Fibroblast of lung (primary cell): ENCODE results near the gene OR6C76. TPM values are rescaled to one million over a fixed set of nuclear protein-coding genes. Genes with fewer than 3 reads are reported as not detected.

ENCODE experiments used
- DNase-seq, 2 donors: peaks; one replicate each; pipeline versions ENCODE4 v3.0.0 to v3.0.0-alpha.2; 2010; ENCODE audit warnings: low read depth in 2 of 2
- H2AFZ ChIP-seq: 2 replicates; pipeline ENCODE4 v1.5.1; 2012; ENCODE audit warnings: low read length, control low read depth, inconsistent platforms
- H3K27ac ChIP-seq: 2 replicates; pipeline ENCODE4 v1.5.1; 2011; ENCODE audit warnings: low read length, control low read depth; ENCODE audit not compliant: insufficient read depth
- H3K27me3 ChIP-seq: 2 replicates; pipeline ENCODE4 v1.5.1; 2011; ENCODE audit warnings: mild to moderate bottlenecking, low read length; ENCODE audit not compliant: control insufficient read depth, insufficient read depth
- H3K36me3 ChIP-seq: 2 replicates; pipeline ENCODE4 v1.5.1; 2011; ENCODE audit warnings: low read length; ENCODE audit not compliant: control insufficient read depth, insufficient read depth
- H3K4me1 ChIP-seq: 2 replicates; pipeline ENCODE4 v1.5.1; 2011; ENCODE audit warnings: low read length; ENCODE audit not compliant: control insufficient read depth, insufficient read depth; ENCODE audit errors: extremely low read depth
- H3K4me2 ChIP-seq: 2 replicates; pipeline ENCODE4 v1.5.1; 2011; ENCODE audit warnings: low read length, control low read depth; ENCODE audit not compliant: insufficient read depth; ENCODE audit errors: extremely low read depth
- H3K4me3 ChIP-seq, 4 experiments: fragments of 200-600 bp in 1 of 4; sonication (generic) in 1 of 4; replicated peaks in 1 of 4; 2 replicates each; pipeline ENCODE4 v1.5.1; 2011 to 2016; ENCODE audit warnings: low read length in 4 of 4, low read depth in 3 of 4, mild to moderate bottlenecking in 3 of 4, control low read depth in 2 of 4, inconsistent platforms in 1 of 4, mixed read lengths in 1 of 4; ENCODE audit not compliant: insufficient read depth in 1 of 4; ENCODE audit errors: control extremely low read depth in 1 of 4
- H3K79me2 ChIP-seq: 2 replicates; pipeline ENCODE4 v1.5.1; 2012; ENCODE audit warnings: mild to moderate bottlenecking, low read length, inconsistent platforms; ENCODE audit not compliant: control insufficient read depth, insufficient read depth
- H3K9ac ChIP-seq: 2 replicates; pipeline ENCODE4 v1.5.1; 2011; ENCODE audit warnings: mild to moderate bottlenecking, low read length, control low read depth; ENCODE audit not compliant: insufficient read depth
- H3K9me3 ChIP-seq: 2 replicates; pipeline ENCODE4 v1.5.1; 2012; ENCODE audit warnings: low read depth, low read length; ENCODE audit not compliant: control insufficient read depth, insufficient read depth
- H4K20me1 ChIP-seq: 2 replicates; pipeline ENCODE4 v1.5.1; 2011; ENCODE audit warnings: low read length; ENCODE audit not compliant: control insufficient read depth, insufficient read depth; ENCODE audit errors: extremely low read depth
- CTCF ChIP-seq, 2 donors: IDR thresholded peaks in 1 of 2; conservative IDR thresholded peaks in 1 of 2; 1 replicate in 1 of 2; 2 replicates in 1 of 2; pipeline ENCODE4 v1.5.1; 2011 to 2012; ENCODE audit warnings: low read length in 2 of 2, control low read depth in 1 of 2, inconsistent platforms in 1 of 2, low read depth in 1 of 2, mild to moderate bottlenecking in 1 of 2
- EZH2 ChIP-seq: IDR thresholded peaks from 2 replicates; pipeline ENCODE4 v1.5.1; 2012; ENCODE audit warnings: low read length, control low read depth, mild to moderate bottlenecking; ENCODE audit errors: missing control alignments
- polyA plus RNA-seq, 2 donors: library from polyadenylated mRNA; depleted of rRNA in 1 of 2; stranded (reverse) in 1 of 2; unstranded in 1 of 2; fragments of >200 nt; gene quantifications; 2 replicates each; pipeline ENCODE4 v1.2.1, GENCODE V29; 2011 to 2012; ENCODE audit warnings: missing spikeins in 1 of 2
- total RNA-seq: library from RNA; depleted of rRNA; stranded (reverse); fragments of >200 nt; gene quantifications from 2 replicates; pipeline ENCODE4 v1.2.1, GENCODE V29; 2014

Gene OR6C76
- total and polyA plus RNA-seq, 2 donors (not counting 1 experiment from before 2014, with no cell fraction given) = not detected

DNA sequence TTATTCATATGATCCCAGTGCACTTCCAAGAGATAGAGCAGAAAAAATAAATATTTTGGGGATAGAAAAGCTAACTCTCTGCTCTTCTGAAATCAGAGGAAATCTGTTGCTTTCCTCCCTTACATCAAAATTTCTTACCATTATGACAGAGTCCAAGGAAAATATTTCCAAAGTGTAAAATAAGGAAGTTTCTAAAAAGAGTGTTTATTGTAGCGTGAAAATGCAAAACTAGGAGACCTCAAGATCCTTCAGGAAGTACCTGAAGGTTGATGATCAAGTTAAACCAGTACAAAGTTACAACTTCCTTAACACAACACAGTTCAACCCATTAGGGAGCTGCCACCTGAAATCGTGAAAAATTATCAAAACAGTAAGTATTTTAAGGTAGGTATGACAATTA is 17.7 kb downstream of the OR6C76 start, which contains the start of gene OR6C2:
OR6C2 (plus strand) TSS at position 301 of the 400 bp plus-strand sequence. CDS start 8,138 bp downstream, outside the sequence.
- DNase-seq = no peak
- H3K9me3 ChIP-seq = no peaks in the 10 kb centered on the region

GRCh38 chr12:55445357-55445756 is 19.3 kb downstream of the OR6C76 start:
- no peaks in the 10 kb centered on the region for H3K79me2 ChIP-seq
- no peaks in the 10 kb centered on the region for H3K27me3 ChIP-seq
- no peaks in the 10 kb centered on the region for H3K9me3 ChIP-seq
- TF ChIP-seq CTCF (conservative IDR thresholded peaks at IDR 0.05 in 1 of 2, IDR thresholded peaks at IDR 0.05 in 1 of 2; ENCODE audit: low read depth in 1 of 2, low read length in 2 of 2) (no peak), EZH2 (no peak)
- H3K4me3 ChIP-seq = no peak overlapping the region
- no peak overlapping the region for H3K4me2 ChIP-seq
- no peak overlapping the region for H2AFZ ChIP-seq
- H3K36me3 ChIP-seq = no peaks in the 10 kb centered on the region
- H3K4me1 ChIP-seq = no peaks in the 10 kb centered on the region
- H3K9ac ChIP-seq = no peak overlapping the region
- no peak for DNase-seq
- H4K20me1 ChIP-seq = no peaks in the 10 kb centered on the region
- H3K27ac ChIP-seq = no peak overlapping the region

More for the DNA sequence above, 17.7 kb downstream of the OR6C76 start, which contains the start of gene OR6C2:
- Histone ChIP-seq H3K27ac (no peak within 1 kb of the TSS), H3K4me1 (no peaks in the 10 kb centered on the region), H3K4me2 (no peak within 1 kb of the TSS), H2AFZ (no peak within 1 kb of the TSS), H3K79me2 (no peaks in the 10 kb centered on the region), H4K20me1 (no peaks in the 10 kb centered on the region), H3K4me3 (no peak within 1 kb of the TSS), H3K27me3 (no peaks in the 10 kb centered on the region), H3K9ac (no peak within 1 kb of the TSS), H3K36me3 (no peaks in the 10 kb centered on the region)
- no peak for TF ChIP-seq CTCF (conservative IDR thresholded peaks at IDR 0.05 in 1 of 2, IDR thresholded peaks at IDR 0.05 in 1 of 2; ENCODE audit: low read depth in 1 of 2, low read length in 2 of 2)
- no peak for TF ChIP-seq EZH2

DNA sequence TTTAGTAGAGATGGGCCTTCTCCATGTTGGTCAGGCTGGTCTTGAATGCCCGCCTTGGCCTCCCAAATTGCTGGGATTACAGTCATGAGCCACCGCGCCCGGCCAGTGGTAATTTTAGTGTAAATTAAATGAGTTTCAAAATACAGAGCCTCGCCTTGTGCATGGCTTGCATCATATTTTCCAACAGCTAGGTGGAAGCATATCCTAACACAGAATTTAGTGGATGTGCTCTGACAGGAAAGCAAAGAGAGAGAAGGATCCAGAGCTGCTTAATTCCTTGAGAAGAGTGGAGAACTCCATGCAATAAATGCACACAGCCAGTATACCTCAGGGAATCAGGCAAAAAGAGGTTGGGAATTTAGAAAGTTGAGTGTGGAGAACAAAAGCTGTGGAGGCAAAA is 20.3 kb downstream of the OR6C76 start:
- Histone ChIP-seq H4K20me1 (no peaks in the 10 kb centered on the region), H3K9me3 (no peaks in the 10 kb centered on the region), H3K4me3 (no peak overlapping the region), H3K4me1 (no peaks in the 10 kb centered on the region), H3K79me2 (no peaks in the 10 kb centered on the region), H3K36me3 (no peaks in the 10 kb centered on the region), H3K9ac (no peak overlapping the region), H2AFZ (no peak overlapping the region), H3K4me2 (no peak overlapping the region), H3K27ac (no peak overlapping the region), H3K27me3 (no peaks in the 10 kb centered on the region)
- TF ChIP-seq EZH2 = no peak
- no peak for TF ChIP-seq CTCF (conservative IDR thresholded peaks at IDR 0.05 in 1 of 2, IDR thresholded peaks at IDR 0.05 in 1 of 2; ENCODE audit: low read depth in 1 of 2, low read length in 2 of 2)
- no peak for DNase-seq
